C4-2B (cell line): ENCODE data around the gene SNX33.

Source experiments
- ZFX ChIP-seq: fragments of 450-650 bp; IDR thresholded peaks from 2 replicates; pipeline ENCODE4 v1.6.1; 2017
- TF ChIP-seq, protein P1 (sequence below): fragments of 450-650 bp; conservative IDR thresholded peaks from 2 replicates; pipeline ENCODE4 v1.5.1; 2017; ENCODE audit warnings: mild to moderate bottlenecking

DNA sequence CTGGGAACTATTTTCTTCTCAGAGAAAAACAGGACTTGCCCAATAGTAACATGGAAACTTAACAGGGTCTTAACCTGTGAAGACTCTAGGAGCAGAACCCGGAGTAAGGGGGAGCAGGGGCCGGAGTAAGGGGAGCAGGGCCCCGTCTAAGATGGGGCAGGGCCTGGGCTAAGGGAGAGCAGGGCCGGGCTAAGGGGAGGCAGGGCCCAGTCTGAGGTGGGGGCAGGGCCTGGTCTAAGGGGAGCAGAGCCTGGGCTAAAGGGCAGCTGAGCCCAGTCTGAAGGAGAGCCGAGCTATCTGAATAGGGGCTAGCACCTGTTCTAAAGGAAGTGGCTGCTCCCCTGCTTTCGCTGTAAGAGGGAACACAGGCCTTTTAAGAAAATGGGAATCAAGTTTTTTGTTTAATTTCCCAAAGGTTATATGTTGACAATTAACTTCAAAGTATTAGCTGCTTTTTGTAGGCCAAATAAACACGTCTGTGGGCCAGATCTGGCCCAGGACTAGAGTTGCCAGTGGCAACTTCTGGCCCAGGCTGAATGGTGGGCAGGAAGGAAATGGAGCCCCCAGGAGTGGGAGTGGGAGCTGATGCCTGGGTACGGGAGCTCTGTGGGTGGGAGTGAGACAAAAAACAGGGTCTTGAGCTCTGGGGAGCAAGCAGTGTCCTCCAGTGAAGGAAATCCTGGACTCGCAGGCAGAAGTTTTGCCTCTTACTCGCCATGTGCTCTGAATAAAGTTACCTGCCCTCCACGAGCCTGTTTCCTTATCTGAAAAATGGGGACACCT is 32.5 kb downstream of the SNX33 start:
- TF ChIP-seq, protein P1, sequence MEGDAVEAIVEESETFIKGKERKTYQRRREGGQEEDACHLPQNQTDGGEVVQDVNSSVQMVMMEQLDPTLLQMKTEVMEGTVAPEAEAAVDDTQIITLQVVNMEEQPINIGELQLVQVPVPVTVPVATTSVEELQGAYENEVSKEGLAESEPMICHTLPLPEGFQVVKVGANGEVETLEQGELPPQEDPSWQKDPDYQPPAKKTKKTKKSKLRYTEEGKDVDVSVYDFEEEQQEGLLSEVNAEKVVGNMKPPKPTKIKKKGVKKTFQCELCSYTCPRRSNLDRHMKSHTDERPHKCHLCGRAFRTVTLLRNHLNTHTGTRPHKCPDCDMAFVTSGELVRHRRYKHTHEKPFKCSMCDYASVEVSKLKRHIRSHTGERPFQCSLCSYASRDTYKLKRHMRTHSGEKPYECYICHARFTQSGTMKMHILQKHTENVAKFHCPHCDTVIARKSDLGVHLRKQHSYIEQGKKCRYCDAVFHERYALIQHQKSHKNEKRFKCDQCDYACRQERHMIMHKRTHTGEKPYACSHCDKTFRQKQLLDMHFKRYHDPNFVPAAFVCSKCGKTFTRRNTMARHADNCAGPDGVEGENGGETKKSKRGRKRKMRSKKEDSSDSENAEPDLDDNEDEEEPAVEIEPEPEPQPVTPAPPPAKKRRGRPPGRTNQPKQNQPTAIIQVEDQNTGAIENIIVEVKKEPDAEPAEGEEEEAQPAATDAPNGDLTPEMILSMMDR, result no peak
- no peak for TF ChIP-seq ZFX
